Adrenal gland (tissue), 12 donors: ENCODE results near the gene KIAA1143. TPM values are rescaled to one million over a fixed set of nuclear protein-coding genes. Genes with fewer than 3 reads are reported as not detected.

Experiments used
- DNase-seq, 7 donors: peaks; one replicate each; pipeline ENCODE4 v3.0.0-alpha.2; 2019 to 2020
- H3K27ac ChIP-seq, 5 donors: fragments of 200-600 bp; sonication (generic) in 4 of 5; 1 replicate in 3 of 5; 2 replicates in 2 of 5; pipeline versions ENCODE4 v1.5.1 to v1.8.0; 2016 to 2020; ENCODE audit warnings: mild to moderate bottlenecking in 1 of 5
- H3K27me3 ChIP-seq: fragments of 200-600 bp; 2 replicates; pipeline ENCODE4 v1.8.0; 2021
- H3K36me3 ChIP-seq, 2 donors: fragments of 200-600 bp; replicated peaks in 1 of 2; 1 replicate in 1 of 2; 2 replicates in 1 of 2; pipeline versions ENCODE4 v1.5.1 to v1.8.0; 2018 to 2022
- H3K4me1 ChIP-seq, 2 donors: fragments of 200-600 bp; replicated peaks in 1 of 2; 1 replicate in 1 of 2; 2 replicates in 1 of 2; pipeline versions ENCODE4 v1.5.1 to v1.8.0; 2018 to 2021
- H3K4me3 ChIP-seq, 4 donors: fragments of 200-600 bp; sonication (generic) in 3 of 4; one replicate each; pipeline ENCODE4 v1.5.1; 2016 to 2018
- H3K9me3 ChIP-seq, 3 donors: fragments of 200-600 bp; sonication (generic) in 1 of 3; replicated peaks in 1 of 3; 1 replicate in 2 of 3; 2 replicates in 1 of 3; pipeline versions ENCODE4 v1.5.1 to v1.8.0; 2016 to 2021
- POLR2A ChIP-seq, 2 donors: fragments of 450-650 bp; IDR thresholded peaks; one replicate each; pipeline ENCODE4 v1.6.1; 2017; ENCODE audit warnings: antibody characterized with exemption in 2 of 2, mild to moderate bottlenecking in 2 of 2, moderate library complexity in 1 of 2
- WGBS, 4 donors: extraction: QIAGEN DNeasy Blood & Tissue Kit in 2 of 4; methylation state at CpG; one replicate each; pipeline versions ENCODE4 v1.1.5 to v1.1.7; 2013 to 2017; 5-methylcytosine and 5-hydroxymethylcytosine counted together
- intact Hi-C, 2 donors: fragments of 100-400 bp; cut with DNase I; formaldehyde crosslinking; loops; one replicate each; pipeline versions ENCODE4 v1.14.1 to v1.15.0; 2022 to 2023
- polyA plus RNA-seq, 3 donors: library from polyadenylated mRNA; stranded (reverse); fragments of 200-250 nt in 2 of 3; fragments of 350-450 nt in 1 of 3; fragmentation: Illumina TruSeq in 1 of 3; extraction: RNeasy Lipid Tissue Mini Kit (QIAGEN cat#74804) in 1 of 3; gene quantifications; one replicate each; pipeline ENCODE4 v1.2.3, GENCODE V29; 2013 to 2014
- total RNA-seq, 9 donors: library from RNA; depleted of rRNA in 4 of 9; stranded (reverse); fragments of >200 nt in 4 of 9; fragments of 120-200 nt in 1 of 9; fragmentation: NEBNext Ultra II Directional in 1 of 9; extraction: Animal tissue kit (Norgen Biotek cat#: 25700) in 1 of 9; gene quantifications; one replicate each; pipeline versions ENCODE4 v1.1.0 to v1.2.4, GENCODE V29; 2013 to 2023
- TF ChIP-seq, protein P1 (sequence below), 6 experiments: fragments of 450-650 bp in 4 of 6; fragments of 200-600 bp in 2 of 6; sonication (generic) in 1 of 6; IDR thresholded peaks; 1 replicate in 5 of 6; 2 replicates in 1 of 6; pipeline versions ENCODE4 v1.5.1 to v1.8.0; 2016 to 2021; ENCODE audit warnings: antibody characterized with exemption in 6 of 6, mild to moderate bottlenecking in 2 of 6, moderate library complexity in 1 of 6
- donor health status: healthy with polysubstance abuse.
- donor health status: Bipolar disorder and iron deficiency.
- donor health status: DM: yes; HTN: yes; CAD: no.
- donor health status: DM: no; HTN: no; CAD: no.
- donor health status: DM: no; HTN: no; CAD: no.
- donor health status: DM: yes; HTN: yes; CAD: no.

Gene KIAA1143
- total and polyA plus RNA-seq, 12 donors: 6.7 to 55.1 (median 26.1) TPM

DNA sequence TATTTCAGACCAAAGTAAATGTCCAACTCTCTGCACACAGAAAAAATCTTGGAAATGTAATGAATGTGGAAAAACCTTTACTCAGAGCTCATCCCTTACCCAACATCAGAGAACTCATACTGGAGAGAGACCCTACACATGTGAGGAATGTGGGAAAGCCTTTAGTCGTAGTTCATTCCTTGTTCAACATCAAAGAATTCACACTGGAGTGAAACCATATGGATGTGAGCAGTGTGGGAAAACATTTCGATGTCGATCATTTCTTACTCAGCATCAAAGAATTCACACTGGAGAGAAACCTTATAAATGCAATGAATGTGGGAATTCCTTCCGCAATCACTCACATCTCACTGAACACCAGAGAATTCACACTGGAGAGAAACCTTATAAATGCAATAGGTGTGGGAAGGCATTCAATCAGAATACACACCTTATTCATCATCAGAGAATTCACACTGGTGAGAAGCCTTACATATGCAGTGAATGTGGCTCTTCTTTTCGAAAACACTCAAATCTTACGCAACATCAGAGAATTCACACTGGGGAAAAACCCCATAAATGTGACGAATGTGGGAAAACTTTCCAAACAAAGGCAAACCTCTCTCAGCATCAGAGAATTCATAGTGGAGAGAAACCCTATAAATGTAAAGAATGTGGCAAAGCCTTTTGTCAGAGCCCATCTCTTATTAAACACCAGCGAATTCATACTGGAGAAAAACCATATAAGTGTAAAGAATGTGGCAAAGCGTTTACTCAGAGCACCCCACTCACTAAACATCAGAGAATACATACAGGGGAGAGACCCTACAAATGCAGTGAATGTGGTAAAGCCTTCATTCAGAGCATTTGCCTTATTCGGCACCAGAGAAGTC lies 40.0 kb downstream of the KIAA1143 start:
- 91 to 98% (median 96%) methylated on average over 10 of the region's 10 CpGs for WGBS, 4 donors

DNA sequence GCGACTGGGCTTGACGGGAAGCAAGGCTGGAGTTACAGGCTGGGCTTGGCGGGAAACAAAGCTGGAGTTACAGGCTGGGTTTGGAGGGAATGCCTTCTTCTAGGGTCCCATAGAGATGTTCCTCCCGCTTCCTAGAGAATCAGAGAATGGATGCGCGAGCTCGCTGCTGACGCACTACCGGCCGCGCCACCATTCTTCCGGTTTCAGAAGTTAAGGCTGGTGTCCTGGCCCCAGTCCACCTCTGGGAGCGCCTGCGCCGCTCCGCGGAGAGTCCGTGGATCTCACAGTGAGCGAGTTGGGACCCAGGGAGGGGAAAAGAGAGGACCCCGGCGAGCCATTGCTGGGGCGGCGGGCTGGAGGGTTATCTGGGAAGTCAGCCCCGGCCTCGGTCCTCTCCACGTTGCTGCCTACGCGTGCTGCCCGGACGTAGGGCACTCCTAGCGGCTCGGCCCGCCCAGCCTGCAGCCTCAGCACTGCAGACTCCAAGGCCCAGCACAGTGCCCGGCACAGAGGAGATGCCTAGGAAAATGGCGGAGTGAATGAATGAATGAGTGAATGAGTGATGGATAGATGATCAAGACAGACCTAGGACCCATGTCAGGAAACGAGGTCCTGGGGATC lies 48.9 kb downstream of the KIAA1143 start, which contains the start of gene ZNF502:
Gene ZNF502, plus strand, starts transcription at position 206 of the 621 bp plus-strand sequence. CDS start 7,602 bp downstream, outside the sequence.
- Histone ChIP-seq H3K4me3 (peak within 1 kb of the TSS; percentile 0 to 81 (median 67)), H3K36me3 (no peaks in the 10 kb centered on the region), H3K9me3 (peaks cover 0 to 20% (median 5%) of the 10 kb centered on the region in 3 donors), H3K4me1 (peaks cover 0 to 5% of the 10 kb centered on the region in 2 donors), H3K27ac (peak within 1 kb of the TSS in 3 of 5 donors; percentile 35 to 76 (median 74)), H3K27me3 (no peaks in the 10 kb centered on the region)
- TF ChIP-seq, protein P1, sequence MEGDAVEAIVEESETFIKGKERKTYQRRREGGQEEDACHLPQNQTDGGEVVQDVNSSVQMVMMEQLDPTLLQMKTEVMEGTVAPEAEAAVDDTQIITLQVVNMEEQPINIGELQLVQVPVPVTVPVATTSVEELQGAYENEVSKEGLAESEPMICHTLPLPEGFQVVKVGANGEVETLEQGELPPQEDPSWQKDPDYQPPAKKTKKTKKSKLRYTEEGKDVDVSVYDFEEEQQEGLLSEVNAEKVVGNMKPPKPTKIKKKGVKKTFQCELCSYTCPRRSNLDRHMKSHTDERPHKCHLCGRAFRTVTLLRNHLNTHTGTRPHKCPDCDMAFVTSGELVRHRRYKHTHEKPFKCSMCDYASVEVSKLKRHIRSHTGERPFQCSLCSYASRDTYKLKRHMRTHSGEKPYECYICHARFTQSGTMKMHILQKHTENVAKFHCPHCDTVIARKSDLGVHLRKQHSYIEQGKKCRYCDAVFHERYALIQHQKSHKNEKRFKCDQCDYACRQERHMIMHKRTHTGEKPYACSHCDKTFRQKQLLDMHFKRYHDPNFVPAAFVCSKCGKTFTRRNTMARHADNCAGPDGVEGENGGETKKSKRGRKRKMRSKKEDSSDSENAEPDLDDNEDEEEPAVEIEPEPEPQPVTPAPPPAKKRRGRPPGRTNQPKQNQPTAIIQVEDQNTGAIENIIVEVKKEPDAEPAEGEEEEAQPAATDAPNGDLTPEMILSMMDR (IDR thresholded peaks at IDR 0.05): peak in 5 of 6 experiments; percentile 18 to 58 (median 47)
- TF ChIP-seq POLR2A (IDR thresholded peaks at IDR 0.05): peak in 1 of 2 donors; percentile 33
- WGBS, 4 donors: 1 to 7% (median 2%) methylated on average over 17 to 36 of the region's 36 CpGs
- peak; percentile 81 to 93 (median 87) for DNase-seq
- intact Hi-C loops: loop anchor here in 1 of 2 donors (10.0 kb wide), 1 partner anchor 48 kb away; no protein-coding TSS in a partner anchor

More for the DNA sequence above, 40.0 kb downstream of the KIAA1143 start:
- H3K36me3 ChIP-seq: peaks cover 0 to 7% of the 10 kb centered on the region in 2 donors
- H3K27ac ChIP-seq: no peak overlapping the region
- TF ChIP-seq, protein P1 (IDR thresholded peaks at IDR 0.05): no peak
- TF ChIP-seq POLR2A (IDR thresholded peaks at IDR 0.05): no peak
- peaks cover 24 to 93% (median 34%) of the 10 kb centered on the region in 3 donors for H3K9me3 ChIP-seq
- no peak for DNase-seq
- H3K4me1 ChIP-seq: no peaks in the 10 kb centered on the region
- peak overlapping the region in 1 of 4 donors; percentile 32 for H3K4me3 ChIP-seq
- intact Hi-C loops: no loop called here
- no peaks in the 10 kb centered on the region for H3K27me3 ChIP-seq

Other genes with a start within 250 kb of the KIAA1143 start
- 10 to 100 TPM in 2 of 9 donors, 1 to 10 TPM in 7; 3.7 to 11.2 (median 5.6) TPM for gene ZKSCAN7, start 206.4 kb downstream of the KIAA1143 start, total RNA-seq
- 1 to 10 TPM; 1.9 to 7.5 (median 3.6) TPM for gene ZKSCAN7, start 206.4 kb downstream of the KIAA1143 start, polyA plus RNA-seq
- 10 to 100 TPM in 1 of 9 donors, 1 to 10 TPM in 7, under 1 TPM in 1; 0.83 to 14.4 (median 3.1) TPM for gene ZNF660, start 176.7 kb downstream of the KIAA1143 start, total RNA-seq
- gene ZNF660, start 176.7 kb downstream of the KIAA1143 start, polyA plus RNA-seq: 1 to 10 TPM; 1.3 to 1.9 (median 1.4) TPM
- 10 to 100 TPM in 8 of 9 donors, 1 to 10 TPM in 1; 7.2 to 23.9 (median 14.2) TPM for gene ZNF197, start 136.6 kb downstream of the KIAA1143 start, total RNA-seq
- 10 to 100 TPM in 2 of 3 donors, 1 to 10 TPM in 1; 9.4 to 17.5 (median 13.0) TPM for gene ZNF197, start 136.6 kb downstream of the KIAA1143 start, polyA plus RNA-seq
- 10 to 100 TPM in 3 of 9 donors, 1 to 10 TPM in 6; 2.8 to 13.7 (median 6.9) TPM for gene ZNF35, start 112.9 kb downstream of the KIAA1143 start, total RNA-seq
- gene ZNF35, start 112.9 kb downstream of the KIAA1143 start, polyA plus RNA-seq: 1 to 10 TPM; 3.5 to 7.4 (median 4.5) TPM
- gene ZNF502, start 49.0 kb downstream of the KIAA1143 start, total RNA-seq: 10 to 100 TPM in 1 of 9 donors, 1 to 10 TPM in 8; 2.7 to 10.2 (median 5.6) TPM
- 1 to 10 TPM; 4.1 to 9.0 (median 5.6) TPM for gene ZNF502, start 49.0 kb downstream of the KIAA1143 start, polyA plus RNA-seq
- 1 to 10 TPM in 8 of 9 donors, under 1 TPM in 1; 0.06 to 4.6 (median 2.1) TPM for gene ZNF501, start 32.0 kb downstream of the KIAA1143 start, total RNA-seq
- 1 to 10 TPM in 2 of 3 donors, under 1 TPM in 1; 0.74 to 2.0 (median 1.6) TPM for gene ZNF501, start 32.0 kb downstream of the KIAA1143 start, polyA plus RNA-seq
- 10 to 100 TPM in 1 of 9 donors, 1 to 10 TPM in 2, under 1 TPM in 6; 0.42 to 10.2 (median 0.69) TPM for gene KIF15, start 175 bp upstream of the KIAA1143 start, total RNA-seq
- 1 to 10 TPM in 1 of 3 donors, under 1 TPM in 2; 0.20 to 1.6 (median 0.24) TPM for gene KIF15, start 175 bp upstream of the KIAA1143 start, polyA plus RNA-seq
- gene TMEM42, start 100.3 kb upstream of the KIAA1143 start, total RNA-seq: 10 to 100 TPM in 8 of 9 donors, 1 to 10 TPM in 1; 7.5 to 41.7 (median 27.9) TPM
- 10 to 100 TPM; 13.0 to 38.6 (median 33.8) TPM for gene TMEM42, start 100.3 kb upstream of the KIAA1143 start, polyA plus RNA-seq
- 1 to 10 TPM in 1 of 9 donors, under 1 TPM in 3, not detected in 5; 0.18 to 2.2 (median 0.23) TPM for gene TGM4, start 113.0 kb upstream of the KIAA1143 start, total RNA-seq
- gene TGM4, start 113.0 kb upstream of the KIAA1143 start, polyA plus RNA-seq: under 1 TPM; 0.10 to 0.24 (median 0.22) TPM
- gene ZDHHC3, start 214.6 kb upstream of the KIAA1143 start, total RNA-seq: 100 to 1,000 TPM in 4 of 9 donors, 10 to 100 TPM in 5; 66.1 to 143 (median 97.0) TPM
- gene ZDHHC3, start 214.6 kb upstream of the KIAA1143 start, polyA plus RNA-seq: 100 to 1,000 TPM in 1 of 3 donors, 10 to 100 TPM in 2; 30.1 to 148 (median 34.7) TPM
- 100 to 1,000 TPM in 4 of 9 donors, 10 to 100 TPM in 5; 72.9 to 214 (median 93.0) TPM for gene EXOSC7, start 214.6 kb upstream of the KIAA1143 start, total RNA-seq
- gene EXOSC7, start 214.6 kb upstream of the KIAA1143 start, polyA plus RNA-seq: 10 to 100 TPM; 68.9 to 80.2 (median 73.4) TPM